Measurements from ENCODE around the gene ZNF740. TPM values are rescaled to one million over a fixed set of nuclear protein-coding genes. Genes with fewer than 3 reads are reported as not detected.
"Not testable (repeated sequence)": the region's sequence is repeated elsewhere in the genome, so short reads cannot be mapped to it uniquely, and the experiment has no call there.

Gene ZNF740
- total RNA-seq, 4 donors from 2014 or later = 11.2 to 21.8 (median 16.5) TPM

DNA sequence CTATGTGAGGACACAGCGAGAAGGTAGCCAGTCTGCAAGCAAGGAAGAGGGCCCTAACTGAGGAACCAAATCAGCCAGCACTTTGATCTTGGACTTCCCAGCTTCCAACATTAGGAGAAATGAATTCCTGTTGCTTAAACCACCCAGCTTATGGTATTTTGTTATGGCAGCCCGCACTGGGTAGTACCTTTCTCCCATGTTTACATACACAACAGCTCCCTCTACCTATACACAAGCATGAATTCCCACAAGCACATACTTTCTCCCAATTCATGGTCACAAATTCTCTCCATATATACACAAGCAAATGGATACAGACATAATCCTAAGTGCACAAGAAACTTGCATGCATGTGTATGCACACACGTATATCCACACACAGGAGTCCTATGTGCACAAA is 19.2 kb downstream of the ZNF740 start:
- TF ChIP-seq, protein P1, sequence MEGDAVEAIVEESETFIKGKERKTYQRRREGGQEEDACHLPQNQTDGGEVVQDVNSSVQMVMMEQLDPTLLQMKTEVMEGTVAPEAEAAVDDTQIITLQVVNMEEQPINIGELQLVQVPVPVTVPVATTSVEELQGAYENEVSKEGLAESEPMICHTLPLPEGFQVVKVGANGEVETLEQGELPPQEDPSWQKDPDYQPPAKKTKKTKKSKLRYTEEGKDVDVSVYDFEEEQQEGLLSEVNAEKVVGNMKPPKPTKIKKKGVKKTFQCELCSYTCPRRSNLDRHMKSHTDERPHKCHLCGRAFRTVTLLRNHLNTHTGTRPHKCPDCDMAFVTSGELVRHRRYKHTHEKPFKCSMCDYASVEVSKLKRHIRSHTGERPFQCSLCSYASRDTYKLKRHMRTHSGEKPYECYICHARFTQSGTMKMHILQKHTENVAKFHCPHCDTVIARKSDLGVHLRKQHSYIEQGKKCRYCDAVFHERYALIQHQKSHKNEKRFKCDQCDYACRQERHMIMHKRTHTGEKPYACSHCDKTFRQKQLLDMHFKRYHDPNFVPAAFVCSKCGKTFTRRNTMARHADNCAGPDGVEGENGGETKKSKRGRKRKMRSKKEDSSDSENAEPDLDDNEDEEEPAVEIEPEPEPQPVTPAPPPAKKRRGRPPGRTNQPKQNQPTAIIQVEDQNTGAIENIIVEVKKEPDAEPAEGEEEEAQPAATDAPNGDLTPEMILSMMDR (IDR thresholded peaks at IDR 0.05) = no peak

GRCh38 chr12:53200107-53200457 is 19.6 kb downstream of the ZNF740 start:
- ATAC-seq (ENCODE audit: low FRiP score) (no peak), DNase-seq (ENCODE audit: low spot score) (no peak)
- TF ChIP-seq, protein P1 (IDR thresholded peaks at IDR 0.05) = no peak

More for the DNA sequence above, 19.2 kb downstream of the ZNF740 start:
- DNase-seq (ENCODE audit: low spot score) (no peak), ATAC-seq (ENCODE audit: low FRiP score) (no peak)

DNA sequence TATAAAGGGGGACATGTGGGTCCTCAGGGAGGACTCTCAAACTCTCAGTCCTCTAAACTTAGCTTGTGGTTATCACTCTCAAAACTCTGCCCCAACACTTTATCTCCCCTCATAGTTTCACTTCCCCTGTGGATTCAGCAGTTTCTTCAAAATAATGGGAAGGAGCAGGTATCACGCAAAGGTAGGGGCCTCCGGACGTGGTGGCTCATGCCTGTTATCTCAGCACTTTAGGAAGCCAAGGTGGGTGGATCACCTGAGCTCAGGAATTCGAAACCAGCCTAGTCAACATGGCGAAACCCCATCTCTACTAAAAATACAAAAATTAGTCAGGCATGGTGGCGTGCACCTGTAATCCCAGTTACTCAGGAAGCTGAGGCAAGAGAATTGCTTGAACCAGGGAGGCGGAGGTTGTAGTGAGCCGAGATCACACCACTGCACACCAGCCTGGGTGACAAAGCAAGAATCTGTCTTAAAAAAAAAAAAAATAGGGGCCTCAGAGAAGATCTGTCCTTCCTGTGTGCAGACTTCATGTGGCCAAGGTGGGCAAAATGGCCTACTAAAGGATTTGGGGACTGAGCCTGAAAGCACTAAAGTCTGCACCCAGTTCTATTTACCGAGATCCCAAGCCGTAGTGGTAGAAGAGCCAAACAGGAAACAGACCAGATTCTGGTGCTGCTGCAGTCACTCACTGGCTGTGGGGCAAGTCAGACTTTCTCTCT is 20.1 kb downstream of the ZNF740 start:
- ATAC-seq (ENCODE audit: low FRiP score) (no peak), DNase-seq (ENCODE audit: low spot score) (no peak)

DNA sequence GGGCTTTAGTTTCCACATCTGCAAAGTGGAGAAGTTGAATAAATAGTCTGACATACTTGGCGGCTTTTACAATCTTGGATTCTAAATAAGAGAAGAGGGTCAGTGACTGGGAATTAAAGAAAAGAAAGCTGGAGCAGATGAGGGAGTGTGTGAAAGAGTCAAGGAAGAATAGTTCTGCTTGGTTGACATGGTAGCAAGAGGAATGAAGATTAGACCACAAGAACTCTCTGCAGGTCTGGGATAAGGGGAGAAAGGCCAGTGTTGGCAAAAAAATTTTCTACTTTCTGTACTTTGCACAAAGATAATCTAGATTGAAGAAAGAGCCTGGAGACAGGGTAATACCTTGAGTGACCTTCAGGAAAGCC is 20.6 kb downstream of the ZNF740 start:
- ATAC-seq (ENCODE audit: low FRiP score) (no peak), DNase-seq (ENCODE audit: low spot score) (no peak)
- TF ChIP-seq, protein P1 (IDR thresholded peaks at IDR 0.05) = no peak

More for the DNA sequence above, 20.1 kb downstream of the ZNF740 start:
- TF ChIP-seq, protein P1 (IDR thresholded peaks at IDR 0.05) = no peak

DNA sequence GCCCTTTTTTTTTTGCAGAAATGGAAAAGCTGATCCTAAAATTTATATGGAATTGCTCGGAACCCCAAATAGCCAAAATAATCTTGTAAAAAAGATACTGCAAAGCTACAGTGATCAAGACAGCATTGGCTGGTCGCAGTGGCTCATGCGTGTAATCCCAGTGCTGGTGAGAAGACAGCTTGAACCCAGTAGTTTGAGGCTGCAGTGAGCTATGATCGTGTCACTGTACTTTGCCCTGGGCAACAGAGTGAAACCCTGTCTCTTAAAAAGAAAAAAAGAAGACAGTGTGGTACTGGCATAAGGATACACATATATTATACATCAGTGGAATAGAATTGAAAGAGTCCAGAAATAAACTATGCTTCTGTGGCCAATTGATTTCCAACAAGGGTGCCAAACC is 21.1 kb downstream of the ZNF740 start:
- TF ChIP-seq, protein P1 (IDR thresholded peaks at IDR 0.05) = no peak
- ATAC-seq (ENCODE audit: low FRiP score) (no peak), DNase-seq (ENCODE audit: low spot score) (no peak)

GRCh38 chr12:53202316-53202715 is 21.8 kb downstream of the ZNF740 start:
- ATAC-seq (ENCODE audit: low FRiP score); DNase-seq (ENCODE audit: low spot score): not testable (repeated sequence)

DNA sequence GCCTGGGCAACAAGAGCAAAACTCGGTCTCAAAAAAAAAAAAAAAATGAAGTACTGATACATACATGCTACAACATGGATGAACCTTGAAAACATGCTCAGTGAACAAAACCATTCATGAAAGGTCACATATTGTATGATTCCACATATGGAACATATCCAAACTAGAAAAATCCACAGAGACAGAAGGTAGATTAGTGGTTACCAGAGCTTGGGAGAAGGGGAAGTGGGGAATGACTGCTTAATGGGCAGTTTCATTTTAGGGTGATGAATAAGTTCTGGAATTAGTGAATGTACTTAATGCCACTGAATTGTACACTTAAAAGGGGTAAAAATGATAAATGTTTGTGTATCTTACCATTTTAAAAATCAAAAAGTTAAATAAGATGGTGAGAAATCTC is 23.8 kb downstream of the ZNF740 start:
- ATAC-seq (ENCODE audit: low FRiP score) = no peak
- DNase-seq (ENCODE audit: low spot score) = no peak
- TF ChIP-seq, protein P1 (IDR thresholded peaks at IDR 0.05) = no peak
